NCI-H748 (cell line): ENCODE data around the gene PRR14.

ENCODE experiments used
- DNase-seq: peaks from one replicate; lab custom pipeline; 2025; ENCODE audit not compliant: unreplicated experiment; lab: John Stamatoyannopoulos, UW

PRR14 gene

DNA sequence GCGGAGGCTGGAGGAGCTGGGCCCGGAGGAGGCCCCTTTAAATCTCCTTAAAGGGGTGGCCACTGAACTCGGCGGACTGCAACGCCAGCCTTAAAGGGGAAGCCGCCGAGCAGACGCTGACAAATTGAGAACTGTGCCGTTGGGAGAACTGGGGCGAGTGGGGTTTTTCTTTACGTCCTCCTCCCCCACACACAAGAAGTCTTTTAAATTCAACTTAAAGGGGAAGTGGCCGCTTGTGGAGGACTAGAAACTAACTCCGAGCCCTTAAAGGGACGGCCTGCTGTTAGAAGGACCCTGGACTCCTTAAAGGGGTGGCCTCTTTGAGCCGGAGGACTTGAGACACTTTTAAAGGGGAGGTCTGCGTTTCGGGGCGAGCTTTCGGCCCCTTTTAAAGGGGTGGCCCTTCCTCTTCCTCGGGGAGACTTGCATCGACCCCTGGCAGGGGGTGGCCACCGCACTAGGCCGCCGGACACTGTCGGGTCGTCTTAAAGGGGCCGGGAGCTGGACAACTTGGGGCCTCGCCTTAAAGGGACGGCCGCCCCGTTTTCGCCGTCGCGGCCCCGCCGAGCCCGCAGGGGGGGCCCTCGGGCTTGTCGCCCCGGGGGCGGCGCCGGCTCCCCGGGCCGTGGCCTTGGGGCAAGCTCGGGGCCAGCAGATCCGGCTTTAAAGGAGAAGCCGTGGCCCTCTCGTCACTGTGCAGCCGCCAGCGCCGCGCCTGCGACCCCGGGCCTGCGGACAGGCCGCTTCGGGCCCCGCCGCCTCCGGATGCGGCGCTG is 8.2 kb downstream of the PRR14 start:
- DNase-seq, result peak; percentile 95

DNA sequence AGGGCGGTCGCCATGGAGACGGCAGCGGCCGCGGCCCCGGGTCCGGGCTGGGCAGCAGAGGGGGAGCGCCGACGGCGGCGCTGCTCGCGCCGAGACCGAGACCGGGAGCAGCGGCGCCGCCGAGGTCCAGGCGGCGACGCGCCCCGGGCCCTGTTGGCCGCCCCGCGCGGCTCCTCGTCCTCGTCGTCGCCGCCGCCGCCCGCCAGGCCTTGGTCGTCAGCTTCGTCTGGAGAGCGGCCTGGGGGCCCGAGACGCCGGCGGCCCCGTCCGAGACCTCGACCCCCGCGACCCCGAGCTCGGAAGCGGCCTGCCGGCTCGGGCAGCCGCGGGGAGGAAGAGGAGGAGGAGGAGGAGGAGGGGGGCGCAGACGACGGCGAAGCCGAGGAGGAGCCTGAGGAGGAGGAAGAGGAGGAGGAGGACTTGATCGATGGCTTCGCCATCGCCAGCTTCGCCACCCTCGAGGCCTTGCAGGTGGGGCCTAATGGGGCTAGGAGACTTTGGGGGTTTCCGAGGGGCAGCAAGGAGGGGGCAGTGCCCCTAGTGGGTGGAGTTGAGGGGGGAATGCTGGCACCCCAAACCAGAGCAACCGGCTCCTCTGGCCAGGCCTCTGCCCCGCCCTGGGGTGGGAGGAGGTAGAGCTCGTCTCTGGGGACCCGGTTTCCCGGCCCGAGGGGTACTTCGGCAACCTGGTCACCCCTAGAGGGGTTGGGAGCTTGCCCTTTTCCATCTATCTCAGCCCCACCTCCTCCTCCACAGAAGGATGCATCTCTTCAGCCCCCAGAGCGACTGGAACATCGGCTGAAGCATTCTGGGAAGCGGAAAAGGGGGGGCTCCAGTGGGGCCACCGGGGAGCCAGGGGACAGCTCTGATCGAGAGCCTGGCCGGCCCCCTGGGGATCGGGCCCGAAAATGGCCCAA is 9.0 kb downstream of the PRR14 start:
- no peak for DNase-seq

DNA sequence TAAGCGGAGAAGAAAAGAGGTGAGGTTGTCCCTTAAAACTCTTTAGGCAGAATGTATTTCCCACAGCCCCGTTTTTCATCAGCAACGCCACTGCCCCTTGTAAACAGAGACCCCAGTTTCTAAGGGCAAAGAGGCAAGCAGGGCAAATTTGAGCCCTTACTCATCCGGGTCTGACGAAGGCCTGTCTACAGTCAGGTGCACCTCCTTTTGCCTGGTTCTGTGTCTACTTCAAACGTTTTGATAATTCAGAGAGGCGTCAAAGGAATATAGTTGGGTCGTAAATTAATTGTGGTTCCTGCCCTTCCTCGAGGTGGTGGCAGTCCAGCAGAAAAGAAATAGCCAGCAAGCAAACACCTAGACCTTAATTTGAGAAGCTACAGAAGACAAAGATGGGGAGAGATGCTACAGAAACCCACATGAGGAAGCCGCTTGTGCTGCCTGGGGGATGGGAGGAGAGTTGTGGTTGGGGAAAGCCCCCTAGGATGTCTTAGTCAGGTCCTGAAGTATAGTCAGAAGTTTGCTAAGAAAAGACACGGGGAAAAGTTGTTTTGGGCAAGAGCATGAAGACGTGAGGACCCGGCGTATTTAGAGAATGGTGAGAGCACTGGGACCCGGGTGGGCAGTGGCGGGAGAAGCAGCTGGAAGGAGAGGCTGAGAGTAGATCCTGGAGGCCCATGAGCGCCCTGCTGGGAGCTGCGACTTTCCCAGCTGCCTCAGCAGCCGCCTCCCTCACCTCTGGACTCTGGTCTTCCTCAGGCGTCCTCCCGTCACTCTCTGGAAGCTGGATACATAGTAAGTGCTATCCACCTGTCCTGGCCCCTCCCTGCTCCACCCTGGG is 9.9 kb downstream of the PRR14 start:
- DNase-seq, result no peak

DNA sequence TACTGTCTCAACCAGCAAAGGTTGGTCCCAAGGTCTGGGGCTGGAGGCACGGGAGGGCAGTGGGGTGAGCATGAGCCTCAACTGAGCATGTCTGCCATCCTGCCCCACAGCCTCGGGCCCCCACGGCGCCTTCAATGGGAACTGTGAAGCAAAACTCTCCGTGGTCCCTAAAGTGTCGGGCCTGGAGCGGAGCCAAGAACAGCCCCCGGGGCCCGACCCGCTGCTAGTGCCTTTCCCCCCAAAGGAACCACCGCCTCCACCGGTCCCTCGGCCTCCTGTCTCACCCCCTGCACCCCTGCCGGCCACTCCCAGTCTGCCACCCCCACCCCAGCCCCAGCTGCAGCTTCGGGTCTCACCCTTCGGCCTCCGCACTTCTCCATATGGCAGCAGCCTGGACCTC is 11.7 kb downstream of the PRR14 start:
- DNase-seq, result no peak

DNA sequence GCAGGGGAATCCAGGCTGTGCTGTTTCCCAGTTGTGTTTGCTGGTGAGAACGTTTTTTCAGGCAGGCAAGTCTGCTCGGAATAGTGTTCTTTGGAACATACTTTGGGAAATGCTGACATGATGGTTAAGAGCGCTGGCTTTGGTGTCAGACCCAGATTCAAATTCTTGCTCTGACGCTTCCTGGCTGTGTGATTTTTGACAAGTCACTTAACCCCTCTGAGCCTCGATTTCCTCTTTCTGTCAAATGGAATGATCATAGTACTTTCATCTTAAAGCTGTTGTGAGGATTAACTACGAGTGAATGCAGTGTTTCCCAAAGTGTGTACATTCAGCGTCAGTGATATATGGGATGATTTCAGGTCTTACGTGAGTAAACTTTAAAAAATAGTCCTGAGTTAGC is 12.3 kb downstream of the PRR14 start:
- DNase-seq, result no peak

DNA sequence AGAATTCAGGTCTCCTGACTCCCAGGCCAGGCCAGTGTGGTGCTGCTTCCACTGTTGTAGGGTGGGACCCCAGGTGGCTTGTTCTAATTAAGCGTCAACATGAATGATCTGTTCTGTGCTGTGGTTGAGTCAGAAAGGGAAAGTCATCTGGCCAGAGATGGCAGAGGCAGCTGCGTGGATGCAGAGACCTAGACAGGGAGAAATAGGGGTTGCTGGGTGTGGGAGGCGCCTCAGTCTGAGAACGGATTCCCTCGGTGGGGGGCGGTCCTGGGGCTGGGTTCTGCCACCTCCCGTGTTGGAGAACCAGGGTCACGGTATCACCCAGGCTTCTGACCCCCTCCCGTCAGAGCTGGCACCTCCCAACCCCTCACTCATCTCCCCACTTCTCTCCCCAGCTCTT is 13.1 kb downstream of the PRR14 start:
- no peak for DNase-seq

DNA sequence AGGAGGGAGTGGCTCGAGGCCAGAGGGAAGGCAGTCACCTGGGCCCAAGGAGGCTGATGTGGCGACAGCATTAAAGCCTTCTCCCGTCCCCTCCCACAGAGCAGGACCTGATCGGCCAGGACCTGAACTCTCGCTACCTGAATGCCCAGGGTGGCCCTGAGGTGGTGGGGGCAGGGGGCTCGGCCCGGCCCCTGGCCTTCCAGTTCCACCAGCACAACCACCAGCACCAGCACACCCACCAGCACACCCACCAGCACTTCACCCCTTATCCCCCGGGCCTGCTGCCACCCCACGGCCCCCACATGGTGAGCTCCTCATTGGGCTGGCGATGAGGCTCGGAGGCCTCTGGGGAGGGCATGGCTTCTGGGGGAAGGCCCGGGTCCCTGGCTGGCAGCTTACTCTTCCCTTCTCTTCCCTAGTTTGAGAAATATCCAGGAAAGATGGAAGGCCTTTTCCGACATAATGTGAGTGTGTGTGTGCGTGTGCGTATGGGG is 13.9 kb downstream of the PRR14 start:
- no peak for DNase-seq

DNA sequence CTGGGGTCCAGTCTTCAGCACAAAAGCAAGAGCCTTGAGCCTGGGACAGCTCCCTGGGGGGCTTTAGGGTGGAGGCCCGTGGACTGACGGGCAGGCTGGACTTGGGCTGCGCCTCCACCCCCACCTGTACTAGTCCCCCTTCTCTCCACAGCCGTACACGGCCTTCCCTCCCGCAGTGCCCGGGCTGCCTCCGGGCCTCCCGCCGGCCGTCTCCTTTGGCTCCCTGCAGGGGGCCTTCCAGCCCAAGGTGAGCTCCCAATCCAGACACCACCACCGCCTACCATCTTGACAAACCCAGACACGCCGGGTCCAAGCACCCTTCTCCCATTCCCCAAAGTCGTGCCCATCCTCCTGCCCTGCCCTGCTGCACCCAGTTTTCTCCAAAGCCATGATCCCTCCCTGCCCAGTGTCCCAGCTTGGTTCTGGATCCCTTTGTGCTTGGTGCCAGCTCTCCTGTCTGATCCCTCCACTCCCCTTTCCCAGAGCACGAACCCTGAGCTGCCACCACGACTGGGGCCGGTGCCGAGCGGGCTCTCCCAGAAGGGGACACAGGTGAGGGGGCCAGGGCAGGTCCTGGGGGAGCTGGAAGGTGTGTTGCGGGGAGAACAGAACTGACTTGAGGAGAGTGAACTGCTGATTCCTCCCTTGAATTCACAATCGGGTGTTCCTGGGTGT is 14.5 kb downstream of the PRR14 start:
- DNase-seq, result no peak

DNA sequence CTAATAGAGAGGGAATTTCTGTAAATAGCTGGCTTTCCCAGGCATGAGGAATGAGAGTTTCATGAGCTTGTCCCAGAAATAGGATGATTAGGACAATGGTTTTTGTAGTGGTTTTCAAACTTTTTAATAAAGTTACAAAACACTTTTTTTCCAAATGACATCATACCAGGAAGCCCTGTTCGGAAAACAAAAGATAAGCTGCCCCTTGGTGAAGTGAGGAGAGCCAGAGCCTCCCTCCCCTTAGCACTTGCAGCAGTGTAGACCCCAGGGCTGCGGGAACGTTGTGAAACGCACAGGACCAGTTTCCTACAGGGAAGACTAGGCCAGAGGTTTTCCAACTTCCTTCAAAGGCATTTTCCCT is 15.1 kb downstream of the PRR14 start:
- DNase-seq, result no peak

DNA sequence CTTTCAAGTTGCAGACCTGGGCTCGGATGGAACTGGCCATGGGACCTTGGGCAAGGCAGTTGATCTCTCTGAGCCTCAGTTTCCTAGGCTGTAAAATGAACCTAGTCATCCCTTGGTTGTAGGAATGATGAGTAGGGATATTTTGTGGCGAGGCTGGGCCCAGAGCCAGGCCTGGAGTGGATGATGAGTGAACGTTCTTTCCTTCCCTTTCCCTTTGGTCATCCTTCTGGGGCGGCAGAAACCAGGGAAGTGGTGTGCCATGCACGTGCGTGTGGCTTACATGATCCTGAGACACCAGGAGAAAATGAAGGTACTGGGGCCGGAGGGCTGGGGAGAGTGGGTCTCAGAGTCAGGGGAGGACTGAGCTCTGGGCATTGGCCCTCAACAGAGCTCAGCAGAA is 15.9 kb downstream of the PRR14 start:
- DNase-seq, result no peak

DNA sequence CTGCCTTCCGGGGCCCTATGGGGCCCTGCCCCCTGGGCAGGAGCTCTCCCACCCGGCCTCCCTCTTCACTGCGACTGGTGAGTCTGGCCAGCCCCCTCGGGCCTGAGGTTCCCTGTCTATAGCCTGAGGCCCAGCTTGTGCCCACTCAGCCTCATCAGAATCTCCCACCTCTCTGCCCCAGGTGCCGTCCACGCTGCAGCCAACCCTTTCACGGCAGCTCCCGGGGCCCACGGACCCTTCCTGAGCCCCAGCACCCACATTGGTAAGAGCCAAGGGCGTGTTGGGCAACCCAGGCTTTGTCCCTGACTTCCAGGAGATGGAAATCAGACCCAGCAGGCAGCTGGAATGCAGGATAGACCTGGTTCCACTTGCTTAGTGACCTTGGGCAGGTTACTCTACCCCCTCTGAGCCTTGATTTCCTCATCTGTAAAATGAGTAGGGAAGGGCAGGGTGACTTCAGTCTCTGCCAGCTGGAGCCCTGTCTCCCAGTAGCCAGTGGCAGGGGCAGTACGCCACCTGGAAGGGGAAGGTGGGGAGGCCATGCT is 16.7 kb downstream of the PRR14 start:
- DNase-seq, result no peak

DNA sequence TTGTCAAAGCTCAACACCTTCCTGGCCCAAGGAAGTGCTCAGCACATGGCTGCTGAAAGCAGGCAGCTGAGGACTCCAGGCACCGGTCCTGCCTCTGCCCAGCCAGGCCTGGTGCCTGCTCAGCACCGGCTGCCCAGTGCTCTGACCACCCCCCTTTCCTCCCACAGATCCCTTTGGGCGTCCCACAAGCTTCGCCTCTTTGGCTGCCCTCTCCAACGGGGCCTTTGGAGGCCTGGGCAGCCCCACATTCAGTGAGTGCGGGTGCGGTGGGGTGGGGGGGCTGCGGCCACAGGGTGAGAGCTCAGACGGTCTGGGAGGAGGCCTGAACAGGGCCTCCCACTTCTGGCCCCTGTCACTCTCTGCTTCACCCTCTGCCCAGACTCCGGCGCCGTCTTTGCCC is 17.6 kb downstream of the PRR14 start:
- DNase-seq, result no peak

DNA sequence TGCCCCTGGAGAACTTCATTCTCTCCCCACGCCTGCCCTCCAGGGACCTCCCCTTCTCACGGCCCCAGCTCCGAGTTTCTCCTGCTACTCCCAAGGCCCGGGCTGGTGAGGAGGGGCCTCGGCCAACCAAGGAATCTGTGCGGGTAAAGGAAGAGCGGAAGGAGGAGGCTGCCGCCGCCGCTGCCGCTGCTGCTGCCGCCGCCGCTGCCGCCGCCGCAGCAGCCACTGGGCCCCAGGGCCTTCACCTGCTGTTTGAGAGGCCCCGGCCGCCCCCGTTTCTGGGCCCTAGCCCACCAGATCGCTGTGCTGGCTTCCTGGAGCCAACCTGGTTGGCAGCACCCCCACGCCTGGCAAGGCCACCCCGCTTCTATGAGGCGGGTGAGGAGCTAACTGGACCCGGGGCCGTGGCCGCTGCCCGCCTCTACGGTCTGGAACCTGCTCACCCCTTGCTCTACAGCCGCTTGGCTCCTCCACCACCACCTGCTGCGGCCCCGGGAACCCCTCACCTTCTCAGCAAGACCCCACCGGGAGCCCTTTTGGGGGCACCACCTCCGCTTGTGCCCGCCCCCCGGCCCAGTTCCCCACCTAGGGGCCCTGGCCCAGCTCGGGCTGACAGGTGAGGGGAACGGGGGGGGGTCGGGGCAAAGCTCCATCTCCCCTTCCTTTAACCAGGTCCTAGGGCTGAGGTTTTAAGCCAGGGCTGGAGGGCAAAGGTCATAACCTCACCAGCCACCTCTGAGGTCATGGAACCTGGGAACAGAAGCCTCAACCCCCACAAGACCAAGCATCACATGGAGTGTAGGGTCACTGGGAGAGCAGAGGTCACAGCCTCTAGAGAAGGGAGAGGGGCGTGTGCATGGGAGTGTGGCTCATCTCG is 18.5 kb downstream of the PRR14 start:
- no peak for DNase-seq

DNA sequence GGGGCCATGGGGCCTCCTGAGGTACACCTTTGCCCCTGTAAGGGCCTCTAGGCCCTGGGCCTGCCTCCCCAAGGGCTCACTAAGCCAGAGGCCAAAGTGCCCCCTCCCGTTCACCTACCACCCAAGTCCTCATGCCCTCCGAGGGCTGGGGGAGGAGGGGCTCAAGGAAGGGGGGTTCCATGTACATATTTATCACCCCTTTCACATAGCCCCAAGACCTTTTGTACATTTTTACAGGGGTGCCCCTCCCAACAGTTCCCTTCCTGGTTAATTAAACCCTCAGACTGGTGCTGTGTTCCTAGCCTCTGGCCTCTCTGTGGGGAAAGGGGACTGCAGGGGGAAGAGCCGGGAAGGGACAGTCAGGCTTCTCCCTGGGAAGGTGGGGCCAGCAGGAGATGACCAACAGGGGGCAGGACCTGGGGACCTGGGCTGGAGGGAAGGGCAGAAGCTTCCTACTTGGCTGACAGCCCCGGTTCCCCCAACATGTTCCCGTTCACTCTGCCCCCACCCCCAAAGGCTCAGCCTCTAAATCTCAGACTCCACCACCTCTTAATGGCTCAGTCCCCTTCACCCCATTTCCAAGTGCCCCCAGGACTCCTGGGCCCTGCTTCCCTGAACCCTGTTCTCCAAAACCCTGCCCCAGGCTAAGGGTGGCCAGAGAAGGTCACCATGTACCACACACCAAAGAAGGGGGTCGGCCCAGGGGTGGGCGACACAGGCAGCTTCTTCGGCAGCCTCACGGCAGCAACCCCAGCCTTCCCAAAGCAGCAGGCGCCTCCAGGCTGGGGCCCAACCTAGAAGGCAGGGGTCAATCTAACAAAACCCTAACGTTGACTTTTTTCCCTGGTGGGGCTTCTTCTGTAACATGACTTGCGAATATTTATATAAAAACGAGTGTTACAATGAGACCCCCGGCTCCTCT is 19.4 kb downstream of the PRR14 start:
- no peak for DNase-seq

DNA sequence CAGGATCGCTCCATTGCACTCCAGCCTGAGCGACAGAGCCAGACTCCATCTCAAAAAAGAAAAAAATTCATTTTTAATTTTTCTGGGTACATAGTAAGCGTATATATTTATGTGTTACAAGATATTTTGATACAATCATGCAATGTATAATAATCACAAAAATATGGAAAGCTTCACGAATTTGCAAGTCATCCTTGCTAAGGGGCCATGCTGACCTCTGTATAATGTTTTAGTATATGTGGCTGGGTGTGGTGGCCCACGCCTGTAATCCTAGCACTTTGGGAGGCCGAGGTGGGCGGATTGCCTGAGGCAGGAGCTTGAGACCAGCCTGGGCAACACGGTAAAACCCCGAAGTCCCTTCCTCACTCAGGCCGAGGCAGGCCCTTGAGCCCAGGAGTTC is 24.4 kb downstream of the PRR14 start:
- no peak for DNase-seq

DNA sequence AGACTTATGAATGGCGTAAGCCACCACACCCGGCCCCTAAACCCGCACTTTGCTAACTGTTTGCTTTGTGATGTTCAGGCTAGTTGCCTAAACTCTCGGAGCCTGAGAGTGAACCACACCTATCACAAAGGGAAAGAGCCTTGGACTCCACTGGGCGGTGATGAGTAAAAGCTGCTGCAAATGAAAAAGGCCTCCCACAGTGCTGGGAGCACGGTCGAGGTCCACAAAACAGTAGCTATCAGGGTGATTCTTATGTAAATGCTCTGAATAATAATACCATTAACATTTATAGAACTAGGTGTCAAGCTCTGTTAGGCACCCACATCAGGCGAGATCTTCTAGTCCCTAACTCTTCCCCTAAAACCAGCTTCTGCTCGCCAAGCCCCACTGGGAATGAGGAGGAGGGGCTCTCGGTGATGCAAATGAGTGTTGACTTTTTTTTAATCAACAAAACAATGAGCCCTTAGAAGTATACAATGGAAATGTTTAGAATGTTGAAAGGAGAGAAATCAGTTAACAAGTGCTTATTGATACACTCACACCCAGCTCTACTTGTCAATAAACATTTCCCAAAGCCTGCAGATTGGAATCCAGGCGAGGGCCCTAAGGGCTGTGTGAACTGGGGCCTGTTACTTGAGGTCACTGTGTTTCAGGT is 27.3 kb downstream of the PRR14 start:
- no peak for DNase-seq

DNA sequence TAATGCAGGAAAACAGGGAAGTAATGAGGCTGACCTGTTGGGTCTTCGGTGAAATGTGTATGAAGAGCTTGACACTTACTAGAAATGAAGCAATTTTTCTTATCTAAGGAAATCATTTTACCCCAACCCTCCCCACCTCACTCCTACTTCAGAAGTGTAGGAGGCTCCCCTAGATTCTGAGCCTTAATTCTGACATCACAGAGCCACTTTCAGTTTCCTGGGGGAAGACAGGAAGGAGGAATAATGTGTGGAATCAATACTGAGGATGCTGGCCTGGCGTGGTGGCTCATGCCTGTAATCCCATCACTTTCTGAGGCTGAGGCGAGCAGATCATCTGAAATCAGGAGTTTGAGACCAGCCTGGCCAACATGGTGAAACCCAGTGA is 27.8 kb downstream of the PRR14 start:
- DNase-seq, result no peak

DNA sequence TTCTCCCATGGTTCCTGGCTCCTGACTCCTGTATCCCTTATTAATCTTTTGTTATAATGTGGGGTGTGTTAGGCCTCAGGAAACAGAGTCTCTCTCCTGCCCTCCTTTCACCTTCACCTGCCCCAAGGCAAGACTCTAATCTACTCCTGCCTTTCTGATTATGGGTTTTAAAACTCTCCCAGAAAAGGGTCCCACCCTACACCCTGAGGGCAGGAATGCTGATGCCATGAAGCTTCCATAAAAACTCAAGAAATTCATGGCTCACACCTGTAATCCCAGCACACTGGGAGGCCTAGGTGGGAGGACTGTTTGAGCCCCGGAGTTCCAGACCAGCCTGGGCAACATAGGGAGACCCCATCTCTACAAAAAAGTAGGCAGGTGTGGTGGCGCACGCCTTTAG is 29.6 kb downstream of the PRR14 start:
- DNase-seq, result no peak
